ENCODE measurements around the gene NCOA3.

The NCOA3 gene

DNA sequence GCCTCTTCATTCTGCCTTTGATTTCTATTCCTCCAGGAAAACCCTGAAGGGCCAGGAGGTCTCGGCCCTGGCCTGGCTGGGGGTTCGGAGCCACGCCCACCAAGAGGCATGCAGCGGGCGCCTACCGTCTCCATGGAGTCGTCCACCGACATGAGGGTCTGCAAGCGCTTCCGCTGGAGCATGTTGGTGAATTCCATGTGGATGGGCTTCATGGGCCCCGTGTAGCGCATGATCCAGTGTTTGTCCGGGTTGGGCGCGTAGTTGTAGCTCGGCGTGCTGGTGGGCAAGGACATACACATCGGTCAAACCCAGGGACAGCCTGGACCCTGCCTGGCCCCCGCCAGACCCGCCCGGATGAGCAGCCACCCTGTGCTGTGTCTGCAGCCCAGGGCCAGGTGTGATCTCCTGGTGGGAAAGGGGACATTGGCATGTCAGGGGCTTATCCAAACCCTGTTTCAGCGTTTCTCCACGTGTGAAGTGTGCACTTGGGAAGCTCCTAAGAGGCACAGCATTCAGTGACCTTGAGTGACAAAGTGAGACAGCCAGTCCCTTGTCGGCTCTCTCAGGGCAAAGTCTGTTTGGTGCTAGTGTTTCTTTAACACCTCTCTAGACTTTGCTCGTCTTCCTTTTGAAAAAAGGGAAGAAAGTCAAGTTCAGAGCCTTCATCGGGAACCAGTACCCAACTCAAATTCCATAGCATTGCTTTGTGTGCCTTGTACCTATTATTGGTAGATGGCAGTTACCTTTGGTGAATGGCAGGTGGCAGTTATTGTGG is 182.8 kb downstream of the NCOA3 start:
- no peak for DNase-seq (ENCODE audit: low read depth)
- H3K4me3 ChIP-seq (ENCODE audit: low read depth, low read length), result no peak overlapping the region
- TF ChIP-seq, protein P1, sequence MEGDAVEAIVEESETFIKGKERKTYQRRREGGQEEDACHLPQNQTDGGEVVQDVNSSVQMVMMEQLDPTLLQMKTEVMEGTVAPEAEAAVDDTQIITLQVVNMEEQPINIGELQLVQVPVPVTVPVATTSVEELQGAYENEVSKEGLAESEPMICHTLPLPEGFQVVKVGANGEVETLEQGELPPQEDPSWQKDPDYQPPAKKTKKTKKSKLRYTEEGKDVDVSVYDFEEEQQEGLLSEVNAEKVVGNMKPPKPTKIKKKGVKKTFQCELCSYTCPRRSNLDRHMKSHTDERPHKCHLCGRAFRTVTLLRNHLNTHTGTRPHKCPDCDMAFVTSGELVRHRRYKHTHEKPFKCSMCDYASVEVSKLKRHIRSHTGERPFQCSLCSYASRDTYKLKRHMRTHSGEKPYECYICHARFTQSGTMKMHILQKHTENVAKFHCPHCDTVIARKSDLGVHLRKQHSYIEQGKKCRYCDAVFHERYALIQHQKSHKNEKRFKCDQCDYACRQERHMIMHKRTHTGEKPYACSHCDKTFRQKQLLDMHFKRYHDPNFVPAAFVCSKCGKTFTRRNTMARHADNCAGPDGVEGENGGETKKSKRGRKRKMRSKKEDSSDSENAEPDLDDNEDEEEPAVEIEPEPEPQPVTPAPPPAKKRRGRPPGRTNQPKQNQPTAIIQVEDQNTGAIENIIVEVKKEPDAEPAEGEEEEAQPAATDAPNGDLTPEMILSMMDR (IDR thresholded peaks at IDR 0.05; ENCODE audit: control insufficient read depth, extremely low read depth, insufficient read depth), result no peak

DNA sequence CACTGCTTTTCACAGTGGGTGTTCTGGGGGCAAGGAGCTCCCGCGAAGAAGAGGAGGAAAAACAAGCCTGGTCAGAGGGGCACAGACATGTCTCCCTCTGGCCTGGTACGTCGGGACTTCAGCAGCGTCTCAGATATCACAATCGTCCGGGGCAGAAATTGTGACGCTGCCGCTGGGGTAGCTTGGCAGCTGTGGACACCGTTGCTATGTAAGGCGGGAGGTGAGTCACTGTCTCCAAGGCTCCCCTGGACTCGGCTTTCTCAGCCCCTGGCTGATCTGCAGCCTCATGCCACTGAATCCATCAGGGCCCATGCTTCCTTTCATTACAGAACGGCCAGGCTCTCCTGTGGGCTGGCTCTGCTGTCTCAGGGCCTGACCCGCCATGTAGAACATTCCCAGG is 184.9 kb downstream of the NCOA3 start:
- DNase-seq (ENCODE audit: low read depth), result no peak
- no peak overlapping the region for H3K4me3 ChIP-seq (ENCODE audit: low read depth, low read length)
- TF ChIP-seq, protein P1 (IDR thresholded peaks at IDR 0.05; ENCODE audit: control insufficient read depth, extremely low read depth, insufficient read depth), result no peak

DNA sequence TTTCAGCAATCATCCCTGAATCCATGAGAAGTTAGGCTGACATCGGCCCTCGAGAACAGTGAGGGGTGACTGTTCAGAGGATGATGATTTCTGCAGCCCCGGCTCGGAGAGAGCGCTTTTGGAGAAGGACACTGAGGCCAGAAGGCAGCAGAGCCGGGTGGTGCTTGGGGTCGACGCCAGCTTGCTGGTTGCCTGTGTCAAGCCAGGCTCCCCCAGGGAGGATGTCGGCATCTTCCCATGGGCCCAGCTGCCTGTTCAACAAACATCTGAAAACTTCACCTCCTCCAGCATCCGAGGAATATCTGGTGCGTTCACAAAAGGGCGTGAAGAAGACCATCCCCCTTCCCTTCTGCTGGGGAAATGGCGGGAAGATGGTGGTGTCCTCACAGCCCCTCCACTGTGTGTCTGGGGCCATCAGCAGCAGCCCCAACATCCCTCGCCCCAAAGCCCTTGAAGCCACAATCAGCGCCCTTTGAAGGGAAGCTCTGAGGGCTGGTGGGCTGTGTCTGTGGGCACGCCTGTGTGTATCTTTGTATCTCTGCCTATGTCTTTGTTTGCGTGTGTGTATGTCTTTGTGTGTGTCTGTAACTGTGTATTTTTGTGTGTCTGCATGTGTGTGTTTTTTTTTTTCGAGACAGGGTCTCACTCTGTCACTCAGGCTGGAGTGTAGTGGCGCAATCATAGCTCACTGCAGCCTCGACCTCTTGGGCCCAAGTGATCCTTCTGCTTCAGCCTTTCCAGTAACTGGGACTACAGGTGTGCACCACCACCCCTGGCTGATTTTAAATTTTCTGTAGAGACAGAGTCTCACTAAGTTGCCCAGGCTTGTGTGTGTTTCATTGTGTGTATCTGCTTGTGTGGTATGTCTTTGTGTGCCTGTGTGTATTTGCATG is 185.7 kb downstream of the NCOA3 start:
- TF ChIP-seq, protein P1 (IDR thresholded peaks at IDR 0.05; ENCODE audit: control insufficient read depth, extremely low read depth, insufficient read depth), result no peak
- no peak for DNase-seq (ENCODE audit: low read depth)
- H3K4me3 ChIP-seq (ENCODE audit: low read depth, low read length), result no peak overlapping the region

DNA sequence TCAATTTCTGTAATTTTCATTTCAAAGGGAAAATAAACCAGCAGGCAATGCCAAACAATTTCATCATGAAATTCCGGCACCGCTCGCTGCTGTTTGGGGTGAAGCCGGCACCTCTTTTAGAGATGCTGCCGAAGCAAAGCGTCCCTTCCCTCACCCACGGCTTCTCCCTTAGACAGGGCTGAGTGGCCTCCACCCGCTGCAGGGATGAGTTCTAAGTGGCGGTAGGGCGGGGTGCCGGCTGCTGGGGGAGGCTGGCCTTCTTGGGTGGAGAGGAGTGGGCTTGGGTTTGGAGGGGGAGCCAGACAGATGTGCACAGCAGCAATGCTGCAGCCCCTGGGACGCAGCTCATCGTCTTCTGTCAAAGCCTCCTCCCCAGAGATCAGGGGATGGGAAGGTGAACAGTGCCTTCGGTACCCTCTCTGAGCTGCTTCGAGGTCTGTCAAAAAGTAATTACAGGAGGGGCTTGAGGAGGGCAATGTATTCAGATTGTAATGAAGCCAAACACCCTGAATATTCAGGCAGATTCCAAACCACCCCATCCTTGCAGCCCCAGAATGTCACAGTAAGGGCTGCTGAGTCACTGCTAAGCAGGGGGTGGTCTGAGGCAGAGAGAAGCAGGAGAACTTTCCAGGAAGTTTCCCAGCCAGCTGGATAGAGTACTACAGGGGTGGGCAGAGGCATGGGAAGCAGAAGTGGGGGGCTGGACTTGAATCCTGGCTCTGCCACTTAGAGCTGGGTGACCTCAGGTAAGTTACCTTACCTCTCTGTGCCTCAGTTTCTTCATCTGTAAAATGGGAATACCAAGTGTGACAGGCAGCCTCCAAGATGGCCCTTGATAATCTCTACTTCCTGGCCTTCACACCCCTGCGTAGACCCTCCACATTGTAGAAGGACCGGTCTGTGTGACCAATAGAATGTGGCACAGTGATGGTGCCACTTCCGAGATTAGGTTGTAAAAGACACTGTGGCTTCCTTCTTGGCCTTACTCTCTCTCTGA is 187.0 kb downstream of the NCOA3 start:
- no peak overlapping the region for H3K4me3 ChIP-seq (ENCODE audit: low read depth, low read length)
- no peak for DNase-seq (ENCODE audit: low read depth)
- TF ChIP-seq, protein P1 (IDR thresholded peaks at IDR 0.05; ENCODE audit: control insufficient read depth, extremely low read depth, insufficient read depth), result no peak

DNA sequence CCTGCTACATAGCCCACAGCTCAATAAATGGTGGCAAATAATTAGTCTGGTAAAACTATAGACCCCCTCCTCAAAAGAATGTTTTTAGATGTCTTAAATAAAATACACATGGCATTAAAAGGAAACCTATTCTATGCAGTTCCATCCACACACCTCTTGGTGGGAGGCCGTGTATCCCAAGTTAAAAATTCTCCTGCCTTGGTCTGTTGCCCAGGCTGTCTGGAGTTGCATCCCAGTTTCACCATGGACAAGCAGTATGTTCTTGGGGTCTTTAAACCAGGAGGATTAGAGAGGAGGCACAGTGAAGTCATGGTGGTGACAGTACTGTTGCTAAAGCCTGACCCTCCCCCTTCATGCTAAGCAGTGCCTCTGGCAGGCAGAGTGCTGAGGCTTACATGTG is 188.0 kb downstream of the NCOA3 start:
- no peak for DNase-seq (ENCODE audit: low read depth)
- TF ChIP-seq, protein P1 (IDR thresholded peaks at IDR 0.05; ENCODE audit: control insufficient read depth, extremely low read depth, insufficient read depth), result no peak
- H3K4me3 ChIP-seq (ENCODE audit: low read depth, low read length), result no peak overlapping the region

DNA sequence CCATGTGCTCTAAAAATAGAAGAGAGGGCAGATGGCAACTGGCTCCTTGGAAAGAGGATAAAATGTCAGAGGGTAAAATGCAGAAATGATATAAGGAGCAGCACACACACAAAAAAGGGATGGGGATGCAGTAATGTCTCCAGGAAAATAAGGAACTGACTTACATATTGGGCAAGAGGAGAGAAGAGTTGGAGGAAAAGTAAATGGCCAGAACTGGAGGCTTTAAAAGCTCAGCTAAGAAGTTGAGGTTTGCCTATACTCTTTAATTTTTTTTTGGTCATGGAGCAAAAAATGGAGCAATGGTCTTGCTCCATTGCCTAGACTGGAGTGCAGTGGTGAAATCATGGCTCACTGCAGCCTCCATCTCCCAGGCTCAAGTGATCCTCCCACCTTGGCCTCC is 189.9 kb downstream of the NCOA3 start:
- TF ChIP-seq, protein P1 (IDR thresholded peaks at IDR 0.05; ENCODE audit: control insufficient read depth, extremely low read depth, insufficient read depth), result no peak
- DNase-seq (ENCODE audit: low read depth), result no peak
- no peak overlapping the region for H3K4me3 ChIP-seq (ENCODE audit: low read depth, low read length)
